K562 (cell line): ENCODE measurements around the gene IFT25. TPM values are rescaled to one million over a fixed set of nuclear protein-coding genes. Genes with fewer than 3 reads are reported as not detected.

ENCODE experiments used
- ATAC-seq: fragments of 200-7000 bp; cut with Tn5 transposase; 3 replicates; pipeline ENCODE4 v1.9.1; 2020; ENCODE audit warnings: moderate library complexity
- BruUV-seq: library from RNA; stranded (reverse); fragments of 400-500 nt; replicated peaks from 2 replicates; lab custom pipeline; 2021; lab: Mats Ljungman, UMichigan
- CTCF ChIA-PET: fragments of 300-600 bp; formaldehyde crosslinking; extraction: SDS; loops from one replicate; lab custom pipeline; 2021; ENCODE audit warnings: low intra/inter-chr PET ratio; lab: Yijun Ruan, JAX
- POLR2A ChIA-PET: fragments of 300-600, 350-650 bp; sonication (Branson Sonifier 250); formaldehyde crosslinking; extraction: SDS; loops from one replicate; lab custom pipeline; 2021; ENCODE audit warnings: antibody characterized with exemption, inconsistent platforms; lab: Yijun Ruan, JAX
- DNase-seq, 4 experiments: peaks; one replicate each; pipeline versions ENCODE4 v3.0.0 to v3.0.0-alpha.2; 2011 to 2018; ENCODE audit warnings: low spot score in 3 of 4, mixed read lengths in 3 of 4; ENCODE audit errors: extremely low read depth in 1 of 4
- FAIRE-seq: peaks from 2 replicates; lab custom pipeline; 2011; peaks lifted over from hg19 to GRCh38; lab: Jason Lieb, UNC
- H2AFZ ChIP-seq: 2 replicates; pipeline ENCODE4 v1.6.0; 2011; ENCODE audit warnings: low read depth, low read length, control low read depth, inconsistent platforms
- H3K27ac ChIP-seq: fragments of 200-600 bp; 3 replicates; pipeline ENCODE4 v1.8.0; 2011; ENCODE audit warnings: low read depth, mild to moderate bottlenecking, control low read depth, inconsistent platforms, low read length, moderate library complexity, mixed read lengths; ENCODE audit errors: extremely low read depth
- H3K27me3 ChIP-seq, 2 experiments: fragments of 300-600 bp in 1 of 2; 2 replicates in 1 of 2; 3 replicates in 1 of 2; pipeline versions ENCODE4 v1.6.0 to v1.8.0; 2011; ENCODE audit warnings: inconsistent platforms in 2 of 2, low read length in 2 of 2, mild to moderate bottlenecking in 1 of 2, mixed read lengths in 1 of 2, moderate library complexity in 1 of 2; ENCODE audit not compliant: control insufficient read depth in 2 of 2, insufficient read depth in 2 of 2
- H3K36me3 ChIP-seq: fragments of 300-600 bp; 3 replicates; pipeline ENCODE4 v1.8.0; 2011; ENCODE audit warnings: mild to moderate bottlenecking, low read length, inconsistent platforms; ENCODE audit not compliant: control insufficient read depth, insufficient read depth
- H3K4me1 ChIP-seq, 2 experiments: fragments of 200-600 bp in 1 of 2; replicated peaks in 1 of 2; 2 replicates in 1 of 2; 3 replicates in 1 of 2; pipeline versions ENCODE4 v1.5.1 to v1.8.0; 2011; ENCODE audit warnings: inconsistent platforms in 2 of 2, low read length in 2 of 2, mild to moderate bottlenecking in 1 of 2, mixed read lengths in 1 of 2, moderate library complexity in 1 of 2; ENCODE audit not compliant: control insufficient read depth in 2 of 2, insufficient read depth in 2 of 2
- H3K4me2 ChIP-seq: 2 replicates; pipeline ENCODE4 v1.6.1; 2011; ENCODE audit warnings: low read length, control low read depth, inconsistent platforms, mixed read lengths; ENCODE audit not compliant: insufficient read depth
- H3K4me3 ChIP-seq: fragments of 200-600 bp; sonication (generic), shearing (Covaris generic); 2 replicates; pipeline ENCODE4 v1.5.1; 2016; ENCODE audit warnings: control low read depth, inconsistent platforms
- H3K79me2 ChIP-seq: fragments of 200-600 bp; 3 replicates; pipeline ENCODE4 v1.8.0; 2011; ENCODE audit warnings: low read length, inconsistent platforms; ENCODE audit not compliant: control insufficient read depth, insufficient read depth
- H3K9ac ChIP-seq, 2 experiments: 2 replicates each; pipeline versions ENCODE4 v1.6.0 to v1.6.1; 2011; ENCODE audit warnings: low read depth in 2 of 2, low read length in 2 of 2, control low read depth in 1 of 2, inconsistent platforms in 1 of 2, mild to moderate bottlenecking in 1 of 2, mixed read lengths in 1 of 2; ENCODE audit not compliant: insufficient read depth in 1 of 2
- H3K9me1 ChIP-seq: one replicate; pipeline ENCODE4 v1.6.0; 2011; ENCODE audit warnings: inconsistent platforms, mild to moderate bottlenecking, low read length, moderate library complexity; ENCODE audit not compliant: control insufficient read depth, insufficient read depth
- H3K9me3 ChIP-seq: replicated peaks from 2 replicates; pipeline ENCODE4 v1.5.1; 2011; ENCODE audit warnings: low read depth, low read length, inconsistent platforms; ENCODE audit not compliant: control insufficient read depth, insufficient read depth
- H4K20me1 ChIP-seq: replicated peaks from 2 replicates; pipeline ENCODE4 v1.6.1; 2011; ENCODE audit warnings: low read length, inconsistent platforms, mixed read lengths; ENCODE audit not compliant: control insufficient read depth, insufficient read depth
- CREBBP ChIP-seq: IDR thresholded peaks from one replicate; pipeline ENCODE4 v1.6.1; 2012; ENCODE audit warnings: low read depth, mild to moderate bottlenecking, control low read depth, inconsistent platforms, low read length
- DIDO1 ChIP-seq: fragments of 450-650 bp; IDR thresholded peaks from 2 replicates; pipeline ENCODE4 v1.6.1; 2016; ENCODE audit warnings: low read depth, missing biosample characterization, missing genetic modification characterization
- DMBX1 ChIP-seq: fragments of 250-450 bp; sonication (Bioruptor Pico); IDR thresholded peaks from 2 replicates; pipeline ENCODE4 v1.8.0; 2022; ENCODE audit warnings: inconsistent platforms, mild to moderate bottlenecking, moderate library complexity, borderline replicate concordance
- ELF4 ChIP-seq: fragments of 450-650 bp; formaldehyde crosslinking; IDR thresholded peaks from 2 replicates; pipeline ENCODE4 v1.4.0; 2022; ENCODE audit warnings: missing genetic modification characterization
- ETV5 ChIP-seq: sonication (generic); formaldehyde crosslinking; IDR thresholded peaks from 2 replicates; pipeline ENCODE4 v1.4.0; 2020; ENCODE audit warnings: low read depth, mild to moderate bottlenecking, missing genetic modification reagents
- HES1 ChIP-seq: fragments of 450-650 bp; IDR thresholded peaks from 2 replicates; pipeline ENCODE4 v1.6.1; 2016; ENCODE audit warnings: low read depth, mild to moderate bottlenecking, moderate library complexity
- KAT7 ChIP-seq: sonication (generic); formaldehyde crosslinking; IDR thresholded peaks from 2 replicates; pipeline ENCODE4 v1.8.0; 2022; ENCODE audit warnings: missing genetic modification reagents, mild to moderate bottlenecking, borderline replicate concordance
- NELFE ChIP-seq: IDR thresholded peaks from 2 replicates; pipeline ENCODE4 v1.6.1; 2011; ENCODE audit warnings: mild to moderate bottlenecking; ENCODE audit not compliant: insufficient read depth, insufficient read length
- NFIX ChIP-seq: fragments of 250-450 bp; sonication (Bioruptor Pico); IDR thresholded peaks from 2 replicates; pipeline ENCODE4 v1.4.0; 2020; ENCODE audit warnings: low read depth, mild to moderate bottlenecking, moderate library complexity
- PHB ChIP-seq: fragments of 250-450 bp; sonication (Bioruptor Pico); IDR thresholded peaks from 2 replicates; pipeline ENCODE4 v1.5.0; 2021
- RBM17 ChIP-seq: fragments of 200-400 bp; formaldehyde crosslinking; IDR thresholded peaks from 2 replicates; pipeline ENCODE4 v1.6.1; 2017; ENCODE audit warnings: low read depth, mild to moderate bottlenecking, low read length, borderline replicate concordance
- RREB1 ChIP-seq: fragments of 250-450 bp; sonication (Bioruptor Pico); IDR thresholded peaks from 2 replicates; pipeline ENCODE4 v1.4.0; 2020
- ZBED1 ChIP-seq: IDR thresholded peaks from 2 replicates; pipeline ENCODE4 v1.6.1; 2014
- ZBTB33 ChIP-seq: sonication (generic); formaldehyde crosslinking; IDR thresholded peaks from 2 replicates; pipeline ENCODE4 v1.8.1; 2023; ENCODE audit warnings: mild to moderate bottlenecking, missing genetic modification reagents
- ZFX ChIP-seq: sonication (generic); formaldehyde crosslinking; IDR thresholded peaks from 2 replicates; pipeline ENCODE4 v1.8.0; 2022; ENCODE audit warnings: mild to moderate bottlenecking, missing genetic modification reagents, moderate library complexity
- ZKSCAN1 ChIP-seq: fragments of 150-350 bp; IDR thresholded peaks from 2 replicates; pipeline ENCODE4 v1.6.1; 2016; ENCODE audit warnings: low read depth, low read length
- WGBS: fragments of 100-300 bp; shearing (Covaris generic); methylation state at CpG from one replicate; pipeline ENCODE4 v1.1.6; 2016; ENCODE audit warnings: low coverage, mixed read lengths; ENCODE audit not compliant: insufficient coverage; ENCODE audit errors: missing lambda C conversion rate; 5-methylcytosine and 5-hydroxymethylcytosine counted together
- in situ Hi-C: fragments of 300-500 bp; cut with MboI; formaldehyde crosslinking; loops from 4 replicates; pipeline ENCODE4 v1.15.0; 2018; ENCODE audit warnings: inconsistent platforms, mixed read lengths
- intact Hi-C: fragments of 100-400 bp; cut with micrococcal nuclease; formaldehyde crosslinking; loops from 2 replicates; pipeline ENCODE4 v1.14.2; 2022
- polyA plus RNA-seq, 8 experiments: library from polyadenylated mRNA; depleted of rRNA in 4 of 8; stranded (reverse) in 5 of 8; unstranded in 3 of 8; fragments of >200 nt; fragmentation: Nextera tagmentation in 2 of 8; fragmentation: Illumina TruSeq in 1 of 8; extraction: Ambion mirVana in 2 of 8; extraction: Trizol in 1 of 8; gene quantifications; 2 replicates each; pipeline versions ENCODE4 v1.2.1 to v1.2.3, GENCODE V29; 2011 to 2014; ENCODE audit warnings: inconsistent platforms in 1 of 8, missing spikeins in 1 of 8
- total RNA-seq, 7 experiments: library from RNA; depleted of rRNA in 6 of 7; stranded (reverse); fragments of >200 nt in 6 of 7; fragmentation: Illumina TruSeq in 2 of 7; extraction: Trizol in 2 of 7; gene quantifications; 2 replicates each; pipeline versions ENCODE4 v1.2.1 to v1.2.3, GENCODE V29; 2011 to 2021; ENCODE audit warnings: low replicate concordance in 1 of 7

The IFT25 gene
- total and polyA plus RNA-seq, 9 of the 15 experiments (the other 6 are each of a cell fraction or from before 2014, with no cell fraction given) = 93.6 to 209 (median 167) TPM

GRCh38 chr1:53945183-53945432 lies 391 bp downstream of the IFT25 start:
- CTCF ChIA-PET = no interaction called here
- H3K27me3 ChIP-seq = no peaks in the 10 kb centered on the region
- peak overlapping the region; percentile 84 to 97 for H3K9ac ChIP-seq
- FAIRE-seq (no peak), ATAC-seq (peak; percentile 9), DNase-seq (no peak)
- peaks cover 14% of the 10 kb centered on the region for H4K20me1 ChIP-seq
- H3K36me3 ChIP-seq = peaks cover 22% of the 10 kb centered on the region
- peaks cover 27 to 29% of the 10 kb centered on the region in 2 experiments for H3K4me1 ChIP-seq
- intact Hi-C loops (loop anchor here (5.0 to 10.0 kb wide), 2 partner anchors 107 to 460 kb away; partner anchors contain the start of genes TCEANC2 and TMEM59), in situ Hi-C loops (no loop called here)
- H3K4me2 ChIP-seq = peak overlapping the region; percentile 91
- H2AFZ ChIP-seq = peak overlapping the region; percentile 92
- H3K27ac ChIP-seq = peak overlapping the region; percentile 91
- BruUV-seq = no TSS peak
- no peaks in the 10 kb centered on the region for H3K9me1 ChIP-seq
- peaks cover 88% of the 10 kb centered on the region for H3K79me2 ChIP-seq
- WGBS = 1% methylated on average over 16 of the region's 16 CpGs
- POLR2A ChIA-PET = interaction anchor here (0.5 to 2.2 kb wide), 7 partner anchors 9 to 708 kb away, joined by 3 to 9 read pairs (median 4); partner anchors contain the start of genes NDC1 and YIPF1
- H3K9me3 ChIP-seq = no peaks in the 10 kb centered on the region
- H3K4me3 ChIP-seq = peak overlapping the region; percentile 88
- TF ChIP-seq ZKSCAN1 (no peak), ETV5 (CRISPR knock-in tag) (no peak), NFIX (CRISPR knock-in tag) (no peak), DIDO1 (no peak), CREBBP (no peak), ZBED1 (no peak), ZFX (peak; percentile 63; the same call in 1 of the 2 replicates), HES1 (no peak), KAT7 (CRISPR knock-in tag) (no peak), NELFE (no peak), DMBX1 (CRISPR knock-in tag) (0 out of 2 replicates have a peak, but pooled peaks have one; percentile 34), PHB (CRISPR knock-in tag) (no peak), ZBTB33 (CRISPR knock-in tag) (no peak), ELF4 (no peak), RREB1 (CRISPR knock-in tag) (0 out of 2 replicates have a peak, but pooled peaks have one; percentile 13), RBM17 (no peak)
